Vagina (tissue), 2 donors: ENCODE measurements around the gene NCOA5.

ENCODE experiments used
- CTCF ChIP-seq, 3 experiments: fragments of 450-650 bp in 2 of 3; fragments of 200-600 bp in 1 of 3; sonication (generic) in 1 of 3; IDR thresholded peaks; one replicate each; pipeline ENCODE4 v1.5.1; 2017 to 2019; ENCODE audit warnings: antibody characterized with exemption in 3 of 3, mild to moderate bottlenecking in 2 of 3, moderate library complexity in 2 of 3
- POLR2A ChIP-seq, 2 donors: fragments of 450-650 bp; IDR thresholded peaks; one replicate each; pipeline ENCODE4 v1.6.1; 2017; ENCODE audit warnings: antibody characterized with exemption in 2 of 2, mild to moderate bottlenecking in 2 of 2, moderate library complexity in 2 of 2

- TF ChIP-seq CTCF (IDR thresholded peaks at IDR 0.05) (no peak), POLR2A (IDR thresholded peaks at IDR 0.05) (no peak)
These were observed 46.2 kb downstream of the NCOA5 start for GRCh38 chr20:46043556-46043955.
